Tibial nerve (tissue), 4 donors: Measurements from ENCODE around the gene MYH8. TPM values are rescaled to one million over a fixed set of nuclear protein-coding genes. Genes with fewer than 3 reads are reported as not detected.

Experiments
- DNase-seq, 2 donors: peaks; one replicate each; pipeline ENCODE4 v3.0.0-alpha.2; 2019; ENCODE audit warnings: low spot score in 2 of 2
- H3K27ac ChIP-seq, 4 donors: fragments of 200-600 bp; sonication (generic) in 3 of 4; one replicate each; pipeline ENCODE4 v1.5.1; 2017 to 2019; ENCODE audit warnings: mild to moderate bottlenecking in 1 of 4
- H3K27me3 ChIP-seq, 2 donors: fragments of 200-600 bp; sonication (generic) in 1 of 2; one replicate each; pipeline versions ENCODE4 v1.5.1 to v1.6.0; 2017 to 2019
- H3K36me3 ChIP-seq, 3 donors: fragments of 200-600 bp; sonication (generic); one replicate each; pipeline ENCODE4 v1.5.1; 2018 to 2019
- H3K4me1 ChIP-seq, 4 donors: fragments of 200-600 bp; sonication (generic) in 3 of 4; one replicate each; pipeline ENCODE4 v1.5.1; 2017 to 2019
- H3K4me3 ChIP-seq, 4 donors: fragments of 200-600 bp; sonication (generic) in 3 of 4; one replicate each; pipeline ENCODE4 v1.5.1; 2017 to 2019; ENCODE audit warnings: mild to moderate bottlenecking in 1 of 4, moderate library complexity in 1 of 4
- H3K9me3 ChIP-seq, 4 donors: fragments of 200-600 bp; sonication (generic) in 3 of 4; one replicate each; pipeline ENCODE4 v1.5.1; 2017 to 2019
- EP300 ChIP-seq, 2 donors: sonication (generic); formaldehyde crosslinking; IDR thresholded peaks; one replicate each; pipeline ENCODE4 v1.6.1; 2017; ENCODE audit warnings: antibody characterized with exemption in 2 of 2, mild to moderate bottlenecking in 1 of 2
- POLR2A ChIP-seq, 2 donors: fragments of 450-650 bp; IDR thresholded peaks; one replicate each; pipeline ENCODE4 v1.6.1; 2017; ENCODE audit warnings: antibody characterized with exemption in 2 of 2, mild to moderate bottlenecking in 2 of 2, moderate library complexity in 2 of 2
- WGBS, 2 donors: methylation state at CpG; one replicate each; pipeline ENCODE4 v1.1.5; 2018; 5-methylcytosine and 5-hydroxymethylcytosine counted together
- total RNA-seq, 4 donors: library from RNA; depleted of rRNA; stranded (reverse); fragments of >200 nt; gene quantifications; one replicate each; pipeline ENCODE4 v1.1.0, GENCODE V29; 2016
- TF ChIP-seq, protein P1 (sequence below), 5 experiments: fragments of 200-600 bp in 3 of 5; fragments of 450-650 bp in 2 of 5; sonication (generic) in 3 of 5; IDR thresholded peaks; one replicate each; pipeline ENCODE4 v1.5.1; 2016 to 2019; ENCODE audit warnings: antibody characterized with exemption in 5 of 5, mild to moderate bottlenecking in 3 of 5, moderate library complexity in 2 of 5

MYH8 gene
- total RNA-seq, result not detected

DNA sequence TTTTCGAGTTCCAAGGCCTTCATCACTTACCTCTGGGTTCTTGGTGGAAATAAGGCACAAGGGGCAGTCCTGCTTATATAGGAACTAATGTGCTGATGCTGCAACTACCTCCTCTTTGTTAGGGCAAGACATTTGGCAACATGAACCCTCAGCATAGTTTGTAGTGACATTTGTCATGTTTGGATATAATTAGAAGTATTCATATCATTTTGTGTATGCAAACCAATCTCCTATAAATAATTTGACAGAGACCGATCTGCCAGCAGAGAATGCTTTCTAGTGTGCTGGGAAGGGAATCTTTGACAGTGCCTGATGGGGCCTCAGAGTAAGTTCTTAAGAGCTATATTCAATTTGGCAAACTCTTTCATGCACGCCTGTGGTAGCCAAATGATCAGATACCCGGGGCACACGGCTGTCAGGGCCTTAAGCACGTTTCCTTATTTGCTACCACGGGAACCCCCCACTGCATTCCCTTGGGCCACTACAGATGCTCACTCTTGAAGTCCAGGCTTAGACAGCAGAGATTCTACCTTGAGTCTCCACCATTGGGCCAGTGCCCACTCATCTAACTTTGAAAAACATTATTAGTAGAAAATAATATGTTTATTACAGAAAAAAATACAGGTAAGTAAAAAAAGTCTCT, at the start of gene MYH8:
TSS of gene MYH8 (minus strand) at position 51 of the 643 bp plus-strand sequence. CDS start 1,723 bp downstream, outside the sequence.
- Histone ChIP-seq H3K27me3 (no peaks in the 10 kb centered on the region), H3K9me3 (no peaks in the 10 kb centered on the region), H3K36me3 (no peaks in the 10 kb centered on the region), H3K4me1 (no peaks in the 10 kb centered on the region), H3K4me3 (no peak within 1 kb of the TSS), H3K27ac (no peak within 1 kb of the TSS)
- 85 to 89% methylated on average over 7 of the region's 7 CpGs for WGBS, 2 donors
- no peak for DNase-seq
- TF ChIP-seq, protein P1, sequence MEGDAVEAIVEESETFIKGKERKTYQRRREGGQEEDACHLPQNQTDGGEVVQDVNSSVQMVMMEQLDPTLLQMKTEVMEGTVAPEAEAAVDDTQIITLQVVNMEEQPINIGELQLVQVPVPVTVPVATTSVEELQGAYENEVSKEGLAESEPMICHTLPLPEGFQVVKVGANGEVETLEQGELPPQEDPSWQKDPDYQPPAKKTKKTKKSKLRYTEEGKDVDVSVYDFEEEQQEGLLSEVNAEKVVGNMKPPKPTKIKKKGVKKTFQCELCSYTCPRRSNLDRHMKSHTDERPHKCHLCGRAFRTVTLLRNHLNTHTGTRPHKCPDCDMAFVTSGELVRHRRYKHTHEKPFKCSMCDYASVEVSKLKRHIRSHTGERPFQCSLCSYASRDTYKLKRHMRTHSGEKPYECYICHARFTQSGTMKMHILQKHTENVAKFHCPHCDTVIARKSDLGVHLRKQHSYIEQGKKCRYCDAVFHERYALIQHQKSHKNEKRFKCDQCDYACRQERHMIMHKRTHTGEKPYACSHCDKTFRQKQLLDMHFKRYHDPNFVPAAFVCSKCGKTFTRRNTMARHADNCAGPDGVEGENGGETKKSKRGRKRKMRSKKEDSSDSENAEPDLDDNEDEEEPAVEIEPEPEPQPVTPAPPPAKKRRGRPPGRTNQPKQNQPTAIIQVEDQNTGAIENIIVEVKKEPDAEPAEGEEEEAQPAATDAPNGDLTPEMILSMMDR (IDR thresholded peaks at IDR 0.05), result no peak
- TF ChIP-seq POLR2A (IDR thresholded peaks at IDR 0.05) (no peak), EP300 (IDR thresholded peaks at IDR 0.05) (no peak)

DNA sequence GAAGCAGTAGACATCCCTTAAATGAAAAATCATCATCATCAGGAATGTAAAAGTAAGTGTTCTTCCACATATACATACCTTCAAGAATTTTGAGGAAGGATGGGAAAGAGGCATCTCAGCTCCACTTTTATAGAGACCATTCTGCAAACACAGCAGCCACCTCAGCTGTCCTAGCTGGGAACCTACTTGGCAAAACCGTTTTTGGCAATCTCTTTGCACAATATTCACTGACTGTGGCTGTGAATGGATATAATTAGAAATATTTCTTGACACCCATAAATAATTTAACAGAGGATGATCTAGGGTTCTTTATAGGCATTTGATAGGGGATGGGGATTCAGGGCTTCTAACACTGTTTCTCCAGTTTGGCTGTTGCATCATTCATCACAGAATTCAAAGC, 47.7 kb upstream of the MYH8 start, which contains the start of gene MYH4:
TSS of gene MYH4 (minus strand) at position 101 of the 400 bp plus-strand sequence. CDS start 2,814 bp downstream, outside the sequence.
- H3K4me3 ChIP-seq, result no peak within 1 kb of the TSS
- H3K4me1 ChIP-seq, result no peaks in the 10 kb centered on the region
- no peak for TF ChIP-seq POLR2A (IDR thresholded peaks at IDR 0.05)
- no peak for DNase-seq
- no peaks in the 10 kb centered on the region for H3K9me3 ChIP-seq
- no peak within 1 kb of the TSS for H3K27ac ChIP-seq
- 63% methylated on average over 1 of the region's 1 CpG for WGBS, 2 donors
- no peaks in the 10 kb centered on the region for H3K36me3 ChIP-seq
- H3K27me3 ChIP-seq, result no peaks in the 10 kb centered on the region

DNA sequence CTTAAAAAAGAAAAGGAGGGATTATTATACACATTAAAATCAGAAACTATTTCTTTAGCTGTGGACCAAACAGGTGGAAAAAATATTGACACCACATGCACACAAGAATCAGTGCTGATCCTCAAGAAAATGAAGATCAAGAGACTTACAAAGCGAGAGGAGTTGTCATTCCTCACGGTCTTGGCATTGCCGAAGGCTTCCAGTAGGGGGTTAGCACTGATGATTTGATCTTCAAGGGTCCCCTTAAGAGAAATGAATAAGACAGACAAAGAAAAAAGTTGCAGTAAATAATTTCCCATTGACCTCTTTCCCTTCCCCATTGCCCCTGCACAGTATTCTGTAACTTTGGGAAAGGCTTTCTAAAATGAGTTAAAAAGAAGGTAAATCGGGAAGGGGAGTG, 41.7 kb upstream of the MYH8 start:
- DNase-seq, result no peak
- no peaks in the 10 kb centered on the region for H3K36me3 ChIP-seq
- no peaks in the 10 kb centered on the region for H3K9me3 ChIP-seq
- H3K4me1 ChIP-seq, result no peaks in the 10 kb centered on the region
- WGBS, 2 donors, result 54 to 62% methylated on average over 4 of the region's 4 CpGs
- TF ChIP-seq EP300 (IDR thresholded peaks at IDR 0.05), result no peak
- TF ChIP-seq POLR2A (IDR thresholded peaks at IDR 0.05), result no peak
- TF ChIP-seq, protein P1 (IDR thresholded peaks at IDR 0.05), result no peak
- no peak overlapping the region for H3K4me3 ChIP-seq
- no peaks in the 10 kb centered on the region for H3K27me3 ChIP-seq
- H3K27ac ChIP-seq, result no peak overlapping the region

DNA sequence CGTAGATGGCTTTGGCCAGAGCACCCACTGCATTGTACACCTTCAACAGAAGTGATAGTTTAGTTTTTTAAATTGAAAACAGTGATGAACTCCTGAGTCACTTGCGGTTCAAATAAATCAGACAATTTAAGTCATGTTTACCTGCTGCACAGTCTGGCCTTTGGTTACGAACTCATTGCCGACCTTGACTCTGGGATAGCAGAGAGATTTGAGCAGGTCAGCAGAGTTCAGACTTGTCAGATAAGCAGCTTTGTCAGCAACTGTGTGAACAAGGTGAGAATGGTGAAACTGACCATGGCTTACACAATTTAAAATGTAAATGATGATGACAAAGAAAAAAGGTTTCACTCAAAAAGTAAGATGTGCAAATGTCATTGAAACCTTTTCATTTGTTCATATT, 38.3 kb upstream of the MYH8 start:
- TF ChIP-seq, protein P1 (IDR thresholded peaks at IDR 0.05), result no peak
- TF ChIP-seq POLR2A (IDR thresholded peaks at IDR 0.05) (no peak), EP300 (IDR thresholded peaks at IDR 0.05) (no peak)
- H3K27ac ChIP-seq, result no peak overlapping the region
- WGBS, 2 donors, result 91 to 92% methylated on average over 4 of the region's 4 CpGs
- no peaks in the 10 kb centered on the region for H3K27me3 ChIP-seq
- no peak overlapping the region for H3K4me3 ChIP-seq
- no peaks in the 10 kb centered on the region for H3K36me3 ChIP-seq
- no peaks in the 10 kb centered on the region for H3K9me3 ChIP-seq
- H3K4me1 ChIP-seq, result no peaks in the 10 kb centered on the region
- DNase-seq, result no peak

DNA sequence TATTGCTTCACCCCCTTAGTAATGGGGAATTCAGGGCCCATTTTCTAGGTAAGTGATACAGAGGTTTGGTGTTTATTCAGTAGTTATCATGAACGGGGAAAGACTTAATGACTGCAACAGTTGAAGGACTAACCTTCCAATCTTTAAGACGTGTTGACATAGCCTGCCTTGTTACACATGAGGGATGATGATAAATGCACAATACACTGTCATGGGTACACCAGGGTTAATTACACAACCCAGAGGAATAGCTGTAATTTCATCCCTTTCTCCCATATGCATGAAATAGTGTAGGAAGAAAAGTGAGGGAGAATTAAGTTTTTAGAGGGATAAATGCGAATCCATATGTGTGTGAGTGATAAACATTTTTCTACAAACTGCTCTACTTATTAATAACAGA, 37.0 kb upstream of the MYH8 start:
- H3K27me3 ChIP-seq, result no peaks in the 10 kb centered on the region
- H3K36me3 ChIP-seq, result no peaks in the 10 kb centered on the region
- no peak overlapping the region for H3K4me3 ChIP-seq
- TF ChIP-seq, protein P1 (IDR thresholded peaks at IDR 0.05), result no peak
- TF ChIP-seq EP300 (IDR thresholded peaks at IDR 0.05) (no peak), POLR2A (IDR thresholded peaks at IDR 0.05) (no peak)
- no peaks in the 10 kb centered on the region for H3K9me3 ChIP-seq
- H3K4me1 ChIP-seq, result no peaks in the 10 kb centered on the region
- DNase-seq, result no peak
- WGBS, 2 donors, result 66 to 69% methylated on average over 3 of the region's 3 CpGs
- no peak overlapping the region for H3K27ac ChIP-seq
